Fibroblast of lung (primary cell): ENCODE measurements around the gene PMEPA1.

Source experiments
- CTCF ChIP-seq, 2 donors: IDR thresholded peaks in 1 of 2; conservative IDR thresholded peaks in 1 of 2; 1 replicate in 1 of 2; 2 replicates in 1 of 2; pipeline ENCODE4 v1.5.1; 2011 to 2012; ENCODE audit warnings: low read length in 2 of 2, control low read depth in 1 of 2, inconsistent platforms in 1 of 2, low read depth in 1 of 2, mild to moderate bottlenecking in 1 of 2
- EZH2 ChIP-seq: IDR thresholded peaks from 2 replicates; pipeline ENCODE4 v1.5.1; 2012; ENCODE audit warnings: low read length, control low read depth, mild to moderate bottlenecking; ENCODE audit errors: missing control alignments

GRCh38 chr20:57600320-57601210, 109.2 kb downstream of the PMEPA1 start:
- TF ChIP-seq CTCF (conservative IDR thresholded peaks at IDR 0.05 in 1 of 2, IDR thresholded peaks at IDR 0.05 in 1 of 2; ENCODE audit: low read depth in 1 of 2, low read length in 2 of 2) (no peak), EZH2 (no peak)
